Fibroblast of skin of left quadriceps (primary cell): ENCODE data around the gene PPP3CA.
A peak's percentile ranks its signal among the peaks of the same experiment; 100 is the strongest.

ENCODE experiments used
- DNase-seq, 2 experiments: peaks; one replicate each; pipeline ENCODE4 v3.0.0-alpha.2; 2013; ENCODE audit warnings: low read depth in 2 of 2

PPP3CA gene

GRCh38 chr4:101050837-101051205, 296.5 kb downstream of the PPP3CA start:
- DNase-seq = no peak

GRCh38 chr4:101050088-101050836, 297.1 kb downstream of the PPP3CA start:
- DNase-seq = no peak

GRCh38 chr4:101049549-101050001, 297.8 kb downstream of the PPP3CA start:
- DNase-seq = no peak

DNA sequence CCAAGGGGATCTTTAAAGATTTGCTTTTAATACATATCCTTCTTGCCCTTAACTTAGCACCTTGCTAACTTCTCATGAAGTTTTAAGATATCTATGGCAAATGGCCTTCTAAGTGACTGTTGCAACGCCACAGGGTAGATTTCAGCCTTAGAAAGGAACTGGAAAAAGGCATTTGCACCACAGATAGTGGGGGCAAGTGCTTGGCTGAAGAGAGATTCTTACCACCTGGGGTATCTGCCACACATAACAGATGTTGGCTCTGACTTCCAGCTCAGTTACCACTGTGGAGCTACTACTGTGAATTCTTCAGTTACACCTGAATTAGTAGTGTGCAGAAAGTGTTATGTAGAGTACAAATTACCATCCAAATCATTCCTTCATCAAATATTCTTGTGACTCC, 302.6 kb downstream of the PPP3CA start:
- DNase-seq = no peak

GRCh38 chr4:101042847-101043246, 304.5 kb downstream of the PPP3CA start:
- DNase-seq = no peak

GRCh38 chr4:101040776-101041175, 306.6 kb downstream of the PPP3CA start:
- no peak for DNase-seq

DNA sequence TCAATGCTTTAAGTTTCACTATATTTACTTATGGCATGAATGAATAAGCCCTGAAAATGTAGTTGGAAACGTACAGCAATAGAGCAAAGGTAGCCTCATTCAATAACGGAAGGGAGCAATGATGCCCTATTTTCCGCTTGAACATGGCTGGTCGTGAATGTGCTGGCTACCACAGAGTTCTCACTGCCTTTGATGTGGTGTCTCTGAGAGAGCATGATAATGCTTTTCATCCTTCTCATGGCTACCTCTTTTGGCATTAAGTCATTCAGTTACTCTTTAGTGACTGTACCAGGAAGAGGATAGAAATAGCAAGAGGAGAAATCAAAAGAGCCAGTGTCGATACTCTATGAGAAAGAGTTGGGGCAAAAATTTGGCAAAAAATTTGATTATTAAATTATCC, 308.0 kb downstream of the PPP3CA start:
- no peak for DNase-seq

DNA sequence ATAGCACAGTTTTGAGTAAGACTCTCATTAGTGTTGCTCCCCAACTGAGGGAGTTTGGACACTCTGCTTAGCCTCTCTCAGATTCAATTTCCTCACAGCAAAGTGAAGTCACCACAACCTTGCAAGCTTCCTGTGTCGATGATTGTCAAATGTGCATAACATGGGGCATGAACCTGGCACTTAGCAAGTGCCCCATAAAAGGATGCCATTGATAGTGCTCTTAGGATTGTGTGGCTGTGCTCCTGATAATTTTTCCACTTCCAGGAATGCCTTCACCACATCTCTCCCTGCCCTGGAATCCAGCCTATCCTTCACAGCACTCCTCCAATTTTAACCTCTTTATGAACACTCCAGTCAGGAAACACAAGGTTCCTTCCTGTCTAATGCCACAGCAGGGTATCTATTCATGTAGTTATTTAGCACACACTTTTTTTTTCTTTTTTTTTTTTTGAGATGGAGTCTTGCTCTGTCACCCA, 309.4 kb downstream of the PPP3CA start:
- DNase-seq = no peak

- DNase-seq = no peak
Measured at GRCh38 chr4:101037249-101037648, 310.1 kb downstream of the PPP3CA start.

DNA sequence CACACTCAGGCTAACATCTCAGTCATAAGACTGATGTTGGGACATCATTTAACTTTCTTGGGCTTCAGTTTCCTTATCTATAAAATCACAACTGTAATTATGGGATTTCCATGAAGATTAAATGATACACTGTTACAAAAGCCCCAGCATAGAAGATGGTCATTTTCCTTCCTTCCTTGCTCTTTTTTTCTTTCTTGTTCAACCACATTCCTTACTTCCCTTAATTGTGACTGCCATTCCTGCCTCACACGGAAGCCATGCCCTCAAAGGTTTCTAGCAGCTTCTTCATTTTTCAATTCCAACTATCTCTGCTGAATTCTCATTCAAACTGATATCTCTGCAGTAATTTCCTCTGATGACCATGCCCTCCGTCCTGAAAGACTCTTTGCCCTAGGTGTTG, 311.8 kb downstream of the PPP3CA start:
- no peak for DNase-seq

GRCh38 chr4:101033986-101034385, 313.3 kb downstream of the PPP3CA start:
- DNase-seq = no peak

DNA sequence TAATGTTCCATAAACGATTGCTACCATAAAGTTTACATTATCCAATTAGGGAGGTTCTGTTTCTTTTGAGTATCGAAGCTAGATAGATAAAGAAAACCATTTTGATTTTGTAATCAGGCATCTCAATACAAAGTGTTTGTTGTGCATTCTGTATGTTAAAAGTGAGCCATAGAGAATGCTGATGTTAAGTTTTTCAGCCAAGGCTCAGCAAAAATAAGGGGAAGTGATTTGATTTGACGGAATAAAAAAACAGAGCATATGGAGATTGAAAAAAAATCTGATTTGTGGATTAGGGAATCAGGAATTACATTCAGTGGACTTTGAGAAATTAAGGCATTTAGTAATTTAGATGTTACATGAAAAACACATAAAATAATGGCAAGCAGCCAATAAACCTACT, 314.8 kb downstream of the PPP3CA start:
- no peak for DNase-seq

- DNase-seq = no peak
Measured at GRCh38 chr4:101031971-101032370, 315.4 kb downstream of the PPP3CA start.

GRCh38 chr4:101028886-101029285, 318.4 kb downstream of the PPP3CA start:
- DNase-seq = no peak

DNA sequence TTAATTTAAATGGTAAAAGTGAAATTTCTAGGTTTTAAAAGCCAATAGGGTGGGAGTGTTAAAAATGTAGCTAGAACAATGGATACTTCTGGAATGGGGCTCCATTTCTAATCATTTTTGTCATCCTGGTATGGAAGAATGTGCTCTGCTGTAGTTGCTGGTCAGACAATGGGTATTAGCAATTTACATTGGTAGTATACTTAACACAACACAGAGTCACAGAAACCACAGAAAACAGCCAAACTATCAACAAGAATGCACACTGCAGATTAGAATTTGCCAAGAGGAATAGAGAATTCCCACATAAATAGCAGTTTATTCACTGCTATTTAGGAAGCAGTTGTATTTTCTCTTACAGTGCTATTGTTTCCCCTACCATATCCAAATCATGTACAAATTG, 319.6 kb downstream of the PPP3CA start:
- DNase-seq = no peak

GRCh38 chr4:101025755-101026154, 321.6 kb downstream of the PPP3CA start:
- no peak for DNase-seq

- DNase-seq = peak; percentile 13 to 14
Measured at GRCh38 chr4:101022151-101023024, 324.9 kb downstream of the PPP3CA start.

GRCh38 chr4:101020956-101021355, 326.4 kb downstream of the PPP3CA start:
- peak; percentile 20 to 25 for DNase-seq

DNA sequence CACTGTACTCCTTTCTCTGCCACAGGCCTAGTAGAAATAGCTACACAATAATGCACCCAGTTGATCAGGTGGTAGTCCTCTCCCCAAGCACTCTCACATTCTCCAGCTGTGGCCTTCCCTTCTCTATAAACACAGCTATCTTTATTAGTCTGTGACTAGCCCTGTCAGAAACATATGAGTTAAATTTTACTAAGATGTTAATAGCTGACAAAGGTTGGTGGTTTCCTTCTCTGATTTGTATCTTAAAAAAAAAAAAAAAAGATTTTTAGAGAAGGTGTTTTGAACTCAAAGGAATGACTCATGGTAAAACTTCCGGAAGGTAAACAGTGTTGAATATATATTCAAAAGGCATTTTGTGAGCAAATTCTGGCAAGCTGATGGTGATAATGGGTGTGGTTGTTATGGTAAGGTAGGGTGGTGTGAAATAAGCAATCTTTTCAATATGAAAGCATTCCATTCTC, 327.4 kb downstream of the PPP3CA start:
- DNase-seq = no peak

DNA sequence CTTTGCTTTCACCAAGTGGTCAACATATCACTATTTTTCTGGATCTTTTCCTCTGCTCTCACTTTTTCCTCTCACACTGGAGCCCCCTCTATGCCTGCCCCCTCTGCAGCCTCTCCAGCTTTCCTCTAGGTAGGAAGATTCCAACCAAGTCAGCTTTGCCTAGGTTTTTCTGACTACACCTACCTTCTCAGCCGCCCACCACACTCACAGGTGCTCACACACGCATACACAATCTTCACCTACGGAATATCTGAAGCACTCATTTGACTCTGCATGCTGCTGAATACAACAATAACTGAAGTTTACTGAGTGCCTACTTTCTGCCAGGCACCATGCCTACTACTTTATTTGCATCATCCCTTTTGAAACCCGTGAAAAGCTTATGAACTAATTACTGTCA, 328.0 kb downstream of the PPP3CA start:
- no peak for DNase-seq

GRCh38 chr4:101018836-101019235, 328.5 kb downstream of the PPP3CA start:
- no peak for DNase-seq

GRCh38 chr4:101014417-101014816, 332.9 kb downstream of the PPP3CA start:
- no peak for DNase-seq

- no peak for DNase-seq
Measured at GRCh38 chr4:101010987-101011386, 336.3 kb downstream of the PPP3CA start.
